ENCODE measurements around the gene SLIT3. TPM values are rescaled to one million over a fixed set of nuclear protein-coding genes. Genes with fewer than 3 reads are reported as not detected.

SLIT3 gene
- total and polyA plus RNA-seq, 2 donors (not counting 3 experiments of a cell fraction or from before 2014, with no cell fraction given): 0.90 to 1.0 TPM

GRCh38 chr5:168978015-168978414, 322.9 kb downstream of the SLIT3 start:
- Histone ChIP-seq H3K9me1 (replicated peaks; ENCODE audit: control insufficient read depth, extremely low read depth, insufficient read depth, low read length) (no peaks in the 10 kb centered on the region), H2AFZ (ENCODE audit: low read depth, low read length) (no peak overlapping the region), H3K79me2 (ENCODE audit: control insufficient read depth, insufficient read depth, low read length) (no peaks in the 10 kb centered on the region), H3K9ac (replicated peaks; ENCODE audit: extremely low read depth, insufficient read depth, low read length) (no peak overlapping the region), H3K4me1 (ENCODE audit: control insufficient read depth, extremely low read depth, insufficient read depth, low read length) (no peaks in the 10 kb centered on the region), H3K9me3 (replicated peaks; ENCODE audit: control insufficient read depth, insufficient read depth, low read length) (no peaks in the 10 kb centered on the region), H3K36me3 (ENCODE audit: control insufficient read depth in 2 of 2, extremely low read depth in 1 of 2, insufficient read depth in 2 of 2, low read length in 2 of 2) (no peaks in the 10 kb centered on the region), H3K4me2 (ENCODE audit: insufficient read depth, low read length) (no peak overlapping the region), H3K27ac (ENCODE audit: insufficient read depth, low read depth, low read length) (no peak overlapping the region), H4K20me1 (replicated peaks; ENCODE audit: control insufficient read depth, extremely low read depth, insufficient read depth, low read length) (no peaks in the 10 kb centered on the region), H3K27me3 (ENCODE audit: control insufficient read depth in 2 of 2, insufficient read depth in 2 of 2, low read length in 2 of 2) (peaks cover 0 to 1% of the 10 kb centered on the region in 2 experiments), H3K4me3 (replicated peaks in 1 of 3; ENCODE audit: insufficient read depth in 1 of 3, low read depth in 1 of 3, low read length in 3 of 3) (no peak overlapping the region)
- FAIRE-seq (no peak), DNase-seq (ENCODE audit: low read depth, low spot score) (no peak)
- intact Hi-C loops (cut with micrococcal nuclease): no loop called here
- ChIA-PET POLR2A (no interaction called here), CTCF (interaction anchor here (0.8 to 1.6 kb wide), 2 partner anchors 9 to 11 kb away, joined by 4 read pairs; no protein-coding TSS in a partner anchor)
- TF ChIP-seq POLR2A (IDR thresholded peaks at IDR 0.05; ENCODE audit: low read depth, low read length): no peak
- no TSS peak for BruUV-seq (replicated peaks)
- dilution Hi-C loops (cut with MboI; ENCODE audit: extremely low pct_ligation_motif_present, low sequenced_read_pairs): no loop called here

DNA sequence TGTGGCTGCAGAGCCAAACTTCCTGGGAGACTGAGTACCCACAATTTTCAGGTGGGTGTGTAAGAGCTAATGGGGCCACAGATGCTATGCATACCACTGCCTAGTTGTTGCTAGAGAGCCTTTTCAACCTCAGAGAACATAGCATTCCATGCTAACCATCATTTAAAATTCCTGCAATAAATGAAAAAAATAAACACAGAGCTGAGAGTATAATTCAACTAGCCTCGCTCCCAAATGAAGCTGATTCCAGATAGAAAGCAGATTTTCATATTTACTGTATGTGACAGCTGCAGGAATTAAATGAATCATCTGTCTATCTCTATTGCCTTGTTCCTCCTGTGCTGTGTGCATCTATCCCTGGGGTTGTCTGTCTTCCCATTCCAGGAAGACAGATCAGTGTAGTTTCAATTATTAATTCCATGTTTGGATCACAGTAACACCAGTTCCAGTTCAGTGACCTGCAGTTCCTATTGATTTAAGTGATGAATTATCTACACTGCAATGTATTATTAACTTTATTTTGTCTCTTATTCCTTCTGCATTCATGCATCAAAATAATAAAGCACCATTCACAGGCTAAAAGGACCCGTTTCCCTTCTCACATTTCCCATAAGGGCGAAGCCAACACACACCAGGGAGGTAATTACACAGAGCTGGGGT, 324.5 kb downstream of the SLIT3 start:
- Histone ChIP-seq H3K4me3 (replicated peaks in 1 of 3; ENCODE audit: insufficient read depth in 1 of 3, low read depth in 1 of 3, low read length in 3 of 3) (no peak overlapping the region), H2AFZ (ENCODE audit: low read depth, low read length) (no peak overlapping the region), H3K9ac (replicated peaks; ENCODE audit: extremely low read depth, insufficient read depth, low read length) (no peak overlapping the region), H3K27ac (ENCODE audit: insufficient read depth, low read depth, low read length) (no peak overlapping the region), H3K36me3 (ENCODE audit: control insufficient read depth in 2 of 2, extremely low read depth in 1 of 2, insufficient read depth in 2 of 2, low read length in 2 of 2) (no peaks in the 10 kb centered on the region), H3K79me2 (ENCODE audit: control insufficient read depth, insufficient read depth, low read length) (no peaks in the 10 kb centered on the region), H3K4me2 (ENCODE audit: insufficient read depth, low read length) (no peak overlapping the region), H3K9me1 (replicated peaks; ENCODE audit: control insufficient read depth, extremely low read depth, insufficient read depth, low read length) (no peaks in the 10 kb centered on the region), H3K27me3 (ENCODE audit: control insufficient read depth in 2 of 2, insufficient read depth in 2 of 2, low read length in 2 of 2) (peaks cover 0 to 1% of the 10 kb centered on the region in 2 experiments), H3K4me1 (ENCODE audit: control insufficient read depth, extremely low read depth, insufficient read depth, low read length) (no peaks in the 10 kb centered on the region), H3K9me3 (replicated peaks; ENCODE audit: control insufficient read depth, insufficient read depth, low read length) (no peaks in the 10 kb centered on the region), H4K20me1 (replicated peaks; ENCODE audit: control insufficient read depth, extremely low read depth, insufficient read depth, low read length) (no peaks in the 10 kb centered on the region)
- POLR2A ChIA-PET: no interaction called here
- FAIRE-seq: no peak
- no TSS peak for BruUV-seq (replicated peaks)
- CTCF ChIA-PET: interaction anchor here (0.9 kb wide), 1 partner anchor 11 kb away, joined by 4 read pairs; no protein-coding TSS in a partner anchor
- no peak for TF ChIP-seq FOS (IDR thresholded peaks at IDR 0.05; ENCODE audit: borderline replicate concordance, insufficient read depth, low read length)
- no peak for TF ChIP-seq EZH2 (IDR thresholded peaks at IDR 0.05; ENCODE audit: borderline replicate concordance, low read depth, low read length, severe bottlenecking)
- TF ChIP-seq, protein P1, sequence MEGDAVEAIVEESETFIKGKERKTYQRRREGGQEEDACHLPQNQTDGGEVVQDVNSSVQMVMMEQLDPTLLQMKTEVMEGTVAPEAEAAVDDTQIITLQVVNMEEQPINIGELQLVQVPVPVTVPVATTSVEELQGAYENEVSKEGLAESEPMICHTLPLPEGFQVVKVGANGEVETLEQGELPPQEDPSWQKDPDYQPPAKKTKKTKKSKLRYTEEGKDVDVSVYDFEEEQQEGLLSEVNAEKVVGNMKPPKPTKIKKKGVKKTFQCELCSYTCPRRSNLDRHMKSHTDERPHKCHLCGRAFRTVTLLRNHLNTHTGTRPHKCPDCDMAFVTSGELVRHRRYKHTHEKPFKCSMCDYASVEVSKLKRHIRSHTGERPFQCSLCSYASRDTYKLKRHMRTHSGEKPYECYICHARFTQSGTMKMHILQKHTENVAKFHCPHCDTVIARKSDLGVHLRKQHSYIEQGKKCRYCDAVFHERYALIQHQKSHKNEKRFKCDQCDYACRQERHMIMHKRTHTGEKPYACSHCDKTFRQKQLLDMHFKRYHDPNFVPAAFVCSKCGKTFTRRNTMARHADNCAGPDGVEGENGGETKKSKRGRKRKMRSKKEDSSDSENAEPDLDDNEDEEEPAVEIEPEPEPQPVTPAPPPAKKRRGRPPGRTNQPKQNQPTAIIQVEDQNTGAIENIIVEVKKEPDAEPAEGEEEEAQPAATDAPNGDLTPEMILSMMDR (IDR thresholded peaks at IDR 0.05; ENCODE audit: extremely low read depth in 1 of 2, insufficient read depth in 1 of 2, low read depth in 1 of 2, low read length in 2 of 2): no peak
- no peak for TF ChIP-seq POLR2AphosphoS5 (IDR thresholded peaks at IDR 0.05; ENCODE audit: insufficient read depth, low read depth, low read length)
- TF ChIP-seq GATA2 (IDR thresholded peaks at IDR 0.05; ENCODE audit: insufficient read depth, insufficient read length, low read depth, low read length): no peak
- TF ChIP-seq POLR2A (IDR thresholded peaks at IDR 0.05; ENCODE audit: low read depth, low read length): no peak
- no peak for TF ChIP-seq MAX (IDR thresholded peaks at IDR 0.05; ENCODE audit: insufficient read depth, insufficient read length)
- TF ChIP-seq MYC (IDR thresholded peaks at IDR 0.05; ENCODE audit: low read depth, low read length): no peak
- TF ChIP-seq JUN (IDR thresholded peaks at IDR 0.05; ENCODE audit: borderline replicate concordance, insufficient read depth, insufficient read length, low read depth): no peak
- intact Hi-C loops (cut with micrococcal nuclease) (no loop called here), dilution Hi-C loops (cut with MboI; ENCODE audit: extremely low pct_ligation_motif_present, low sequenced_read_pairs) (no loop called here)
- no peak for DNase-seq (ENCODE audit: low read depth, low spot score)
